ENCODE measurements around the gene SLC27A6.
"Not testable (repeated sequence)": the region's sequence is repeated elsewhere in the genome, so short reads cannot be mapped to it uniquely, and the experiment has no call there.

Gene SLC27A6, protein sequence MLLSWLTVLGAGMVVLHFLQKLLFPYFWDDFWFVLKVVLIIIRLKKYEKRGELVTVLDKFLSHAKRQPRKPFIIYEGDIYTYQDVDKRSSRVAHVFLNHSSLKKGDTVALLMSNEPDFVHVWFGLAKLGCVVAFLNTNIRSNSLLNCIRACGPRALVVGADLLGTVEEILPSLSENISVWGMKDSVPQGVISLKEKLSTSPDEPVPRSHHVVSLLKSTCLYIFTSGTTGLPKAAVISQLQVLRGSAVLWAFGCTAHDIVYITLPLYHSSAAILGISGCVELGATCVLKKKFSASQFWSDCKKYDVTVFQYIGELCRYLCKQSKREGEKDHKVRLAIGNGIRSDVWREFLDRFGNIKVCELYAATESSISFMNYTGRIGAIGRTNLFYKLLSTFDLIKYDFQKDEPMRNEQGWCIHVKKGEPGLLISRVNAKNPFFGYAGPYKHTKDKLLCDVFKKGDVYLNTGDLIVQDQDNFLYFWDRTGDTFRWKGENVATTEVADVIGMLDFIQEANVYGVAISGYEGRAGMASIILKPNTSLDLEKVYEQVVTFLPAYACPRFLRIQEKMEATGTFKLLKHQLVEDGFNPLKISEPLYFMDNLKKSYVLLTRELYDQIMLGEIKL

DNA sequence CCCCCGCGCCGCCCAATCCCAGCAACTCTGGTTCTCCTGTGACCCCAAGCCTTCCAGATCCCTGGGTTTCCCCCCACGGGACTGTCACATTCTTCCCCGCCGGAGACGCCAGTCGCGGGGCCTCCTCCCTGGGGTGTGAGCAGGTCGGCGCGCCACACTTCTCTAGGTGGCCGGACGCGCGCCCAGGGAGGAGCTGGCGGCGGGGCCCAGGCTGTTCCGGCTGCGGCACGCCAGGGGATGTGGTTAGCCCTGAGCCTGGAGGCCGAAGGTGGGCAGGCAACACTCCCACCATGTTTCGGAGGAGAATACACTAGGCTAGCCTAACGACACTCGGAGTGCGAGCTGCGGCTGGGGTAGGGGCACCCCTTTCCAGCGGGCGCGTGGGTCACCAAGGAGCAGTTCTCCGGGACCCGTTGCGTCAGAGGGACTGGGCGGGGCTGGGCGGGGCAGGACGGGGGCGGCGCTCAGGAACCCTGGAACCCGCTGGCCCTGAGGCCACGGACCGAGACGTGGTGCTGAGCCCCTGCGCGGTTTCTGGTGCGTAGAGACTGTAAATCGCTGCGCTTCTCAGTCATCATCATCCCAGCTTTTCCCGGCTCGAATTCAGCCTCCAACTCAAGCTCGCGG is at the start of gene SLC27A6:
SLC27A6 (plus strand) TSS at position 478 of the 627 bp plus-strand sequence. CDS start 650 bp downstream, outside the sequence.
- no peak for DNase-seq (ENCODE audit: low read depth in 1 of 2, low spot score in 1 of 2)

DNA sequence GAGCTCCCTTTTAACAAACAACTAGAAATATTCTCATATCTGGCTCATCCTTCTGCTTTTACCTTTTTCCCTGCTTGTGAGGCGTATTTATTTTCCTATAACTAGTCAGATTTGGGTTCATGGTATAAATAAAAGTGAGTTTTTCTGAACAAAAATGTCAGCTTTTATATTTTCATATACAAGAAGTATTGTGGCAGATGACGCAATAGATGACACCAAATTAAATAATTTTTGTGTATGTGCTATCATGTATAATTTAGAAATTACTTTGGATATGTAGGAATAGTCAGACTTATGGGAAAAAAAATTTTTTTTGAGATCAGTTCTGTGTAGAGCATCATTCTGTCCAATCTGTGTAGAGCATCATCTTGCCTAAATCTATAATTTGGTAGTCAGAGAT is 45.7 kb upstream of the SLC27A6 start:
- DNase-seq (ENCODE audit: low read depth in 1 of 2, low spot score in 1 of 2), result no peak

DNA sequence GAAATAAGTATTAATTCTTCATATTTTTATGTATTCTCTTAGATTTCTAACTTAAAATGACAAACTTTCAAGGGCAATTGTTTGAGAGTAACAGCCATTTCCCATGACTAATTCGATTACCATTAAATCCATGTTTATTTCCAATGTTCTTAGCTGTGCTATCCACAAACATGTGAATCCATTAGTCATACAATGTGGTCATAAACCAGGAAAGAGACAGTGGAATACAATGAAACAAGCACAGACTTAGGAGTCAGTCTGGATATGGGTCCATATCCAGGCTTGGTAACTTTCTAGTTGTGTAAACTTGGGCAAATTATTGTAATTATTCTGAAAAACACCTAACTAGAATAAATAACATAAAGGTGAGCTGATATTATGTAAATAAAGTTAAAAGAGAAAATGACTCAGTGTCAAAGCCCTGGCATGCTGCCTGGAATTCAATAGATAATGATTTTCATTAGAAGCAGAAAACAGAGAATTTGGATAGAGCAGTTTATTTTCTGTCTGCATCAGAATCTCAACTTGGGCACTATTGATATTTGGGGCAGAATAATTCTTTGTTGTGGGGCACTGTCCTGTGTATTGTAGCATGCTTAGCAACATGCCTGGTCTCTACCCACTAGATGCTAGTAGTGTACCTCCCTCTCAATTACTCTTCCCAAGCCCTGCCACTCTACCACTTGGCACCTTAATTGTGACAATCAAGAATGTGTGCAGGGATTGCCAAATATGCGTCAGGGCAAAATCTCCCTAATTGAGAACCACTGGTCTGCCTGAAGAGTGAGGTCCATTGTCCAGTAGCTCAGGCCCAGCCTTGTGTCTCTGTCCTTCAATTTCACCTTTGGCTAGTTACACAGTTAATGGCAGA is 44.7 kb upstream of the SLC27A6 start:
- DNase-seq (ENCODE audit: low read depth in 1 of 2, low spot score in 1 of 2), result no peak

DNA sequence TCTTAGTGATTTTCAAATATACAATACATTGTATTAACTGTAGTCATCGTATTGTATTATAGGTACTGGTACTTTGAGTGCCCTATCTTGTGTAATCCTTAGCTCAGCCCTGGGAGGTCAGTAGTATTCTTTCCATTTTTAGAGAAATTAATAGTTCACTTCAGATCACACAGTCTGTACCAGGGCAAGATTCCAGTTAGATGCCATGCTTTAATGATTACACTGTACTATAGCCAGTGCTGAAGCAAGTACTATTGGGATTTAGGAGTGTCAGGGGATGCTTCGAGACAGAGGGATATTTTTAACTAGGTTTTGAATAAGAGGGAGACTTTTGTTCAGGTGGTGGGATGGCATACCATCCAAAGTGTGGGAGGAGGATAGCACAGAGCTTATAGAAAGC is 41.0 kb upstream of the SLC27A6 start:
- DNase-seq (ENCODE audit: low read depth in 1 of 2, low spot score in 1 of 2), result no peak

DNA sequence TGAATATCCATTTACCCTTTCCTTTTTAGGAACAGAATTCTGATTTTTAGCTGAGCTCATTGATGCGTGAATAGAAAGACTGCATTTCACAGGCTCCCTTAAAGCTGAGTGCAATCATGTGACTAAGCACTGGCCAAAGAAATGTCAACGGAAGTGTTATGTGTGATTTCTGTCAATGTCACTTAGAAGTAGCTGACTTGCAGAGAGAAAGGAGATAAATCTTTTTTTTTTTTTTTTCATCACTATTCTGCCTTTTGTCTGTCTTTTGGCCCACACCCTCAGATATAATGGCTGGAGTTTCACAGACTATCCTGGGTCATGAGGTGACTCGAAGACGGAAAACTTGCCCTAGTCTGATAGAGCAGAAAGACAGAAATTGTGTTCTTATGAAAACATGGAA is 39.3 kb upstream of the SLC27A6 start:
- DNase-seq (ENCODE audit: low read depth in 1 of 2, low spot score in 1 of 2), result no peak

DNA sequence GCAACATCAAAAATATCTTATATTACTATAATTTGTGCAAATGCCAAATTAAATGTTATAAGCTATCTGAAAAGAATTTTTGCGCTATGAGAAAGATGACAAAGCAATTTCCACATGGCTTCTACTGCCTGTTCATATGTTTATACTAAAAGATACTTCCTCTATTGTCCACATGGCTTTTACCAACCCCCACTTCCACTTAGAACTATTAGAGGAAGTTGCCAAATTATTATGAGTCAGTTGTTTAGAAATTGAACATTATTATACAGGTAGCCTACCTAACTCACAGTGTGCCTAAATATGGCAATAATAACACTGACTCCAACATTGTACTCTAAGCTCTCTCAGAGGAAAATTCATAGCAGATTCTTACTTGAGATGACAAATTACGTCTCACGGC is 37.6 kb upstream of the SLC27A6 start:
- no peak for DNase-seq (ENCODE audit: low read depth in 1 of 2, low spot score in 1 of 2)

DNA sequence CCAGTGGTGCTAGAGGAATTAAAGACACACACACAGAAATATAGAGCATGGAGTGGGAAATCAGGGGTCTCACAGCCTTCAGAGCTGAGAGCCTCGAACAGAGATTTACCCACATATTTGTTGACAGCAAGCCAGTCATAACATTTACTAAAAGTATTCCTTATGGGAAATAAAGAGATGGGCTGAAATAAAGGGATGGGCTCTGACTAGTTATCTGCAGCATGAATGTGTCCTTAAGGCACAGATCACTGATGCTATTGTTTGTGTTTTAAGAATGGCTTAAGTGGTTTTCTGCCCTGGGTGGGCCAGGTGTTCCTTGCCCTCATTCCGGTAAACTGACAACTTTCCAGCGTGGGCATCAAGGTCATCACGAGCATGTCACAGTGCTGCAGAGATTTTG is 33.1 kb upstream of the SLC27A6 start:
- DNase-seq (ENCODE audit: low read depth in 1 of 2, low spot score in 1 of 2), result not testable (repeated sequence)

DNA sequence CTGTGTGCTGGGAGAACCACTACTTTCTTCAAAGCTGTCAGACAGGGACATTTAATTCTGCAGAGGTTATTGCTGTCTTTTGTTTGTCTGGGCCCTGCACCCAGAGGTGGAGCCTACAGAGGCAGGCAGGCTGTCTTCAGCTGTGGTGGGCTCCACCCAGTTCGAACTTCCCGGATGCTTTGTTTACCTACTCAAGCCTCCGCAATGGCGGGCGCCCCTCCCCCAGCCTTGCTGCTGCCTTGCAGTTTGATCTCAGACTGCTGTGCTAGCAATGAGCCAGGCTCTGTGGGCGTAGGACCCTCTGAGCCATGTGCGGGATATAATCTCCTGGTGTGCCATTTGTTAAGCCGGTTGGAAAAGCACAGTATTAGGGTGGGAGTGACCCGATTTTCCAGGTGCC is 22.2 kb upstream of the SLC27A6 start:
- DNase-seq (ENCODE audit: low read depth in 1 of 2, low spot score in 1 of 2), result not testable (repeated sequence)

DNA sequence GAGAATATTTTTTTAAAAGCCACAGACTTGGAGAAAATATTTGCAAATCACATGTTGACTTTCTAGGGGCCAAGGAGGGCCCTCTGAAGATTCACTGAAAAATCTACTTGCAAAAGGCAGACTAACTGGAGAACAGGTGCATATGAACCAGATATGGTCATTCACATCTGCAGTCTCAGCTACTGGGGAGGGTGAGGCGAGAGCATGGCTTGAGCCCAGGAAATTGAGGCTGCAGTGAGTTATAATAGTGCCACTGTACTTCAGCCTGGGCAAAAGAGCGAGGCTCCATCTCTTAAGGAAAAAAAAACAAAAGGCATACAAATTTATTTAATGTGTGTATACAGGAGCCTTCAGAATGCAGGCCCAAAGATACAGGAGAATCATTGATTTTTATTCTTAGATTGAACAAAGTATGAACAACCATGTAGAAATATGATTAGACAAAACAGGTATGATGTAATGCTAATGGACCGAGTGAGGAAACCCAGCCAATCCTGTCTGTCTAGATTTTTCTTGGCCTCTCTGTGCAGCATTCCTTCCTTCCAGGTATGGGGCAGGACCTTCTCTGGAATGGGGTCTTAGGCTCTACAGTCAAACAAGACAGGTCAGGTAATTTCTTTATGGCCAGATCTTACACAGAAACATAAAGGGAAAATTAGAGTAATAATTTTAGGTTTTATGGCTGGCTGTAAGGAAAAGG is 15.3 kb upstream of the SLC27A6 start:
- no peak for DNase-seq (ENCODE audit: low read depth in 1 of 2, low spot score in 1 of 2)

DNA sequence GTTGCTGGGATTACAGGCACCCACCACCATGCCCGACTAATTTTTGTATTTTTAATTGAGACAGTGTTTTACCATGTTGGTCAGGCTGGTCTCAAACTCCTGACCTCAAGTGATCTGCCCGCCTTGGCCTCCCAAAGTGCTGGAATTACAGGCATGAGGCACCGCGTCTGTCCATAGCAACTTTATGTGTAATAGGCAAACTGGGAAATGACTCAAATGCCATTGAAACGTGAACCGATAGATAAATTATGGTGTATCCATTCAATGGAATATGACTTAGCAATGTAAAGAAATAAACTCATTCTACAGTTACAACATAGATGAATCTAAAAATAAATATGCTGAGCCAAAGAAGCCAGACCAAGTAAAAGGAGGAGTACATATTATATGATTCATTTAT is 14.0 kb upstream of the SLC27A6 start:
- not testable (repeated sequence) for DNase-seq (ENCODE audit: low read depth in 1 of 2, low spot score in 1 of 2)

DNA sequence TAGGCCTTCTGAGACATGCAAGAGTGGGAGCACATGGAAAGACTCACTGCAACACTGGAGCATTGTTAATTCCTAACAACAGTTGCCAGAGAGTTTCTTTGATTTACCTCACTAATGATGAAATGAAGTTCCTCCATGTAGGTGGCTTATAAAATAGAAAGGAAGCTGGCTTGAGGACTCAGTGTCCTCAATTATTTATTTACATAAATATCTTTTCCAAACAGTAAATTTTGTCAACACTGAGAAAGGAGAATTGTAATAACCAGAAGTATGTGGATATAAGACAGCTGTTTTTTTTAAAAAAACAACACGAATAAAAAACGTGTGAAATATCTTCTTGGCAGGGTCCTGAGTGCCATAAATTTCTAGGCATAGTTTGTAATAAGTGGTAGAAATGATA is 9.1 kb upstream of the SLC27A6 start:
- no peak for DNase-seq (ENCODE audit: low read depth in 1 of 2, low spot score in 1 of 2)

DNA sequence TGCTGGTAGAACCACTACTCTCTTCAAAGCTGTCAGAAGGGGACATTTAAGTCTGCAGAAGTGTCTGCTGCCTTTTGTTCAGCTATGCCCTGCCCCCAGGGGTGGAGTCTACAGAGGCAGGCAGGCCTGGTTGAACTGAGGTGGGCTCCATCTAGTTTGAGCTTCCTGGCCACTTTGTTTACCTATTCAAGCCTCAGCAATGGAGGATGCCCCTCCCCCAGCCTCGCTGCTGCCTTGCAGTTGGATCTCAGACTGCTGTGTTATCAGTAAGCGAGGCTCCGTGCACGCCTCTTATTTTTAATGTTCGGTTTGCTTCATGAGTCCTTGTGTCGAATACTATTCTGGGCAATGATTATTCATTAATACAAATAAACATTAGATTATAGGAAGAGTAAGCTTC is 3.1 kb upstream of the SLC27A6 start:
- no peak for DNase-seq (ENCODE audit: low read depth in 1 of 2, low spot score in 1 of 2)

DNA sequence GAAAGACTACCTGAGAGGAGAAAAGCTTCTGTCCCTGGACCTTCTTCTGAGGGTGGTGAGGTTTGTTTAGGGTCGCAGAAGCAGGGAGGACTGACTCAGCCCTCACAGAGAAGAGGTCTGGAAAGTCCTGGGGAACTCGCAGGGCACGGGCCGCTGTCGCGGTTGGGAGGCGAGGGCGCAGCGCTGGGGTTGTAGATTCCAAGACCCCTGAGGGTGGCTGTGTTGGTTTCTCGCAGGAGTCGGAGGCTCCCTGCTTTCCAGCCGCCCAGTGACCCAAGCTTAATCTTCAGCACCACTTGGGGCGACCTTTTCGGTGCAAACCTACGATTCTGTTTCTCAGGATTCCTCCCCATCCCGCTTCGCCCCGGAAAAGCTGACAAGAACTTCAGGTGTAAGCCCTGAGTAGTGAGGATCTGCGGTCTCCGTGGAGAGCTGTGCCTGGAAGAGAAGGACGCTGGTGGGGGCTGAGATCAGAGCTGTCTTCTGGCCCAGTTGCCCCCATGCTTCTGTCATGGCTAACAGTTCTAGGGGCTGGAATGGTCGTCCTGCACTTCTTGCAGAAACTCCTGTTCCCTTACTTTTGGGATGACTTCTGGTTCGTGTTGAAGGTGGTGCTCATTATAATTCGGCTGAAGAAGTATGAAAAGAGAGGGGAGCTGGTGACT is 482 bp downstream of the SLC27A6 start:
- no peak for DNase-seq (ENCODE audit: low read depth in 1 of 2, low spot score in 1 of 2)

DNA sequence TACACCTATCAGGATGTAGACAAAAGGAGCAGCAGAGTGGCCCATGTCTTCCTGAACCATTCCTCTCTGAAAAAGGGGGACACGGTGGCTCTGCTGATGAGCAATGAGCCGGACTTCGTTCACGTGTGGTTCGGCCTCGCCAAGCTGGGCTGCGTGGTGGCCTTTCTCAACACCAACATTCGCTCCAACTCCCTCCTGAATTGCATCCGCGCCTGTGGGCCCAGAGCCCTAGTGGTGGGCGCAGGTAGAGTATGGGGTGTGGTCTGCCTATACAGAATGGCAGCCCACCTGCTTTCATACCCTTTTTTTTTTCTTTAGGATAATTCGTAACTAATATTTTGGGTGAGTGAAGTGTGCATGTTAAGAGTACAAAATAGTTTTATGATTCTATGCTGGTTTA is 1.1 kb downstream of the SLC27A6 start:
- no peak for DNase-seq (ENCODE audit: low read depth in 1 of 2, low spot score in 1 of 2)

DNA sequence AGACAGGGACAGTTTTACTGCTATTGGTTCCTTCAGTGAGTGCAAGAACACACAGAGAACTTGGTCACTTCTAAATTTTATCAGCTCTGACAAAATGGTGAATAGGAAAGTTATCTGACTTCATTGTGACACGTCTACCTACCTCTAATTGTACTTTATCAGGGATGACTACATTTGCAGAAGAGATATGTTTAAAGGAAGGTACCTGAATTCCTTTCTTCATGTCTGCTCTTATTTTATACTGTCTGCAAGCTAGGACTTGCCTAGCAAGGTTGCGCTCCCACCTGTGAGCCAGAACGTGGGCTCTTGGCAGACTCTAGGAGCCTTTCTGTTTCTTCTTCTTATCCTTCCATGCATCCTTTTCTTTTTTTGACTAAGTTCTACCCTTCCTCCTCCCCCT is 1.6 kb downstream of the SLC27A6 start:
- no peak for DNase-seq (ENCODE audit: low read depth in 1 of 2, low spot score in 1 of 2)

DNA sequence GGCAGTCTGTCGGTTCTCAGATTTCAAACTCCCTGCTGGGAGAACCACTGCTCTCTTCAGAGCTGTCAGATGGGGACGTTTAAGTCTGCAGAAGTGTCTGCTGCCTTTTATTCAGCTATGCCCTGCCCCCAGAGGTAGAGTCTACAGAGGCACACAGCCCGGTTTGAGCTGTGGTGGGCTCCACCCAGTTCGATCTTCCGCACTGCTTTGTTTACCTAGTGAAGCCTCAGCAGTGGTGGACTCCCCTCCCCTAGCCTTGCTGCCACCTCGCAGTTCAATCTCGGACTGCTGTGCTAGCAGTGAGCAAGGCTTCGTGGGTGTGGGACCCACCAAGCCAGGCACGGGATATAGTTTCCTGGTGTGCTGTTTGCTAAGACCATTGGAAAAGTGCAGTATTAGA is 8.0 kb downstream of the SLC27A6 start:
- DNase-seq (ENCODE audit: low read depth in 1 of 2, low spot score in 1 of 2), result no peak

DNA sequence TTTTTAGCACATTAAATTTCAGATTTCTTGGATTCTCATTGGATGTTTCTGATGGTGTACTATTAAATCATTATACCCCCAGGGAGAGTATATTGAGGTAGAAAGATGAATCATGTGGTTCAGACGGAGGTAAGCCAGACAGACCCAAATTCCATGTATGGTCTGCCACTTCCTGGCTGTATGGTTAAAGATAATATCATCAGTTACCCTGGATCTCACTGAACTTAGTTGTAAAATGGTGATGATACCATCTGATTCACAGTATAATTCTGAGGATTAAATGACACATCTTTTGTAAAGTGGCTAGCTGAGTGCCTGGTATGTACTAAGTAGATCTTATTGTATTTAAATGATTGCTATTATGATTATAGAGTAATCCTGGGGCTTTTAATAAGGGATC is 9.3 kb downstream of the SLC27A6 start:
- no peak for DNase-seq (ENCODE audit: low read depth in 1 of 2, low spot score in 1 of 2)

DNA sequence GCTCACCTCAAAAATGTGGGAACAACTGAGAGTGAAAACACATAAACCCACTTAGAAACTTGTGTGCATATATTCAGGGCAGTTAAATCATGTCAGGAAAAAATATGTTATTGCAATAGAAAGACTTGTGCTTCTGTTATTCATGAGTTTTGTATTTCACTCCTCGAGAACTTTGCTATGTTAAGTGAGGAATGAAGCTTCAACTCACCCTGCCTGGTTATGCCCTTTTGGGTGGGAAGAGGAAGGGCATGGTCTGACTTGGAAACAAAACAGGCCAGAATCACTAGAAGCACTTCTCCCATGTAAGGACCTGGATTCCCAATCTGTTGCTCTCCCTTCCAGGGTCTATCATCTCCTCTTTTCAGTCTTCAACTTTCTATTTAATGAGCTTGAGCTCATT is 14.5 kb downstream of the SLC27A6 start:
- DNase-seq (ENCODE audit: low read depth in 1 of 2, low spot score in 1 of 2), result no peak

DNA sequence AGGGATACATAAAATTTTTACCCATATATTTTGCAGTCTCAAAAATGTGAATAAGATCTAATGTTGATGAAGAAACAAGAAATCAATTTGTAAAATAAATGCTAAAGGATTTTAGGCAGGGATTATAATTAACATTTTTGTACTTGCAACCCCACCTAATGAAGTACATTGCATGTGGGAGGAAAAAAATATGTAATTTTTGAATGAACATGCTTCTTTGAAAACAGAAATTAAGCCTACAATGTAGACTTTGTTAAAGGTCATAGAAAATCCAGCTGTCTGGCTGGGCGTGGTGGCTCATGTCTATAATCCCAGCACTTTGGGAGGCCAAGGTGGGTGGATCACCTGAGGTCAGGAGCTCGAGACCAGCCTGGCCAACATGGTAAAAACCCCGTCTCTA is 15.6 kb downstream of the SLC27A6 start:
- no peak for DNase-seq (ENCODE audit: low read depth in 1 of 2, low spot score in 1 of 2)

DNA sequence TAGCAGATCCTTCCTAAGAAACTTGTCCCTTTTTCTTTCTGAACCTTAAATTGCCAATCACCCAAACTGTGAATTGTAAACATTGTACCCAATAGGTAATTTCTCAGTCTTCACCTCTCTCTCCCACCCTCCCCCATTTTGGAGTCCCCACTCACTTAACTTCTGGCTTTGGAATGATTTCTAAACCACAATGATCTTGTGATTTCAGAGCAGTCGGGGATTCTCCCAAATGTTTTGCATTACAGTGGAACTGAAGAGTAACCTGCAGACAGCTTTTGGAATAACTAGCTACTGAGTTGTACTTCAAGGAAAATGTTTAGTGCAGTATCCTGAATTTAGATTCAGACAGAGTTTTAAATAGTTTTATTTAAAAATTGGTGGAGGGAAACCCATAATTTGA is 19.2 kb downstream of the SLC27A6 start:
- DNase-seq (ENCODE audit: low read depth in 1 of 2, low spot score in 1 of 2), result no peak
